Lung (tissue), 12 donors: ENCODE results near the gene SLC8B1. TPM values are rescaled to one million over a fixed set of nuclear protein-coding genes. Genes with fewer than 3 reads are reported as not detected.
A peak's percentile ranks its signal among the peaks of the same experiment; 100 is the strongest.

Source experiments
- ATAC-seq: fragments of 200-7000 bp; cut with Tn5 transposase; one replicate; pipeline ENCODE4 v1.9.1; 2020; ENCODE audit warnings: moderate number of reproducible peaks; ENCODE audit not compliant: insufficient read depth, low FRiP score
- DNase-seq, 3 donors: peaks; one replicate each; pipeline ENCODE4 v3.0.0-alpha.2; 2013 to 2017
- H3K27ac ChIP-seq, 2 donors: one replicate each; pipeline ENCODE4 v1.5.1; 2013; ENCODE audit warnings: mild to moderate bottlenecking in 2 of 2, moderate library complexity in 2 of 2, control low read depth in 1 of 2, inconsistent platforms in 1 of 2, low read depth in 1 of 2, low read length in 1 of 2
- H3K27me3 ChIP-seq, 3 donors: one replicate each; pipeline ENCODE4 v1.5.1; 2013; ENCODE audit warnings: low read length in 2 of 3; ENCODE audit not compliant: control insufficient read depth in 3 of 3, insufficient read depth in 3 of 3
- H3K36me3 ChIP-seq, 4 donors: one replicate each; pipeline ENCODE4 v1.5.1; 2013; ENCODE audit warnings: low read length in 4 of 4, mild to moderate bottlenecking in 1 of 4, moderate library complexity in 1 of 4; ENCODE audit not compliant: control insufficient read depth in 4 of 4, insufficient read depth in 4 of 4
- H3K4me1 ChIP-seq, 5 donors: one replicate each; pipeline ENCODE4 v1.5.1; 2013; ENCODE audit warnings: low read length in 5 of 5, mild to moderate bottlenecking in 2 of 5, moderate library complexity in 1 of 5; ENCODE audit not compliant: control insufficient read depth in 5 of 5, insufficient read depth in 5 of 5
- H3K4me3 ChIP-seq: one replicate; pipeline ENCODE4 v1.5.1; 2013; ENCODE audit warnings: mild to moderate bottlenecking, control low read depth, moderate library complexity
- H3K9ac ChIP-seq, 2 donors: one replicate each; pipeline ENCODE4 v1.5.1; 2013; ENCODE audit warnings: low read length in 2 of 2, control low read depth in 1 of 2; ENCODE audit not compliant: insufficient read depth in 1 of 2
- H3K9me3 ChIP-seq, 4 donors: one replicate each; pipeline ENCODE4 v1.5.1; 2013; ENCODE audit warnings: low read length in 3 of 4, mild to moderate bottlenecking in 1 of 4, moderate library complexity in 1 of 4; ENCODE audit not compliant: control insufficient read depth in 4 of 4, insufficient read depth in 3 of 4
- WGBS, 2 donors: extraction: QIAGEN DNeasy Blood & Tissue Kit; methylation state at CpG; one replicate each; pipeline ENCODE4 v1.1.7; 2013; 5-methylcytosine and 5-hydroxymethylcytosine counted together
- polyA plus RNA-seq, 2 donors: library from polyadenylated mRNA; stranded (reverse); fragments of 200-250 nt; gene quantifications; one replicate each; pipeline ENCODE4 v1.2.1, GENCODE V29; 2013
- total RNA-seq, 2 donors: library from RNA; depleted of rRNA in 1 of 2; stranded (reverse); fragments of >200 nt in 1 of 2; gene quantifications; one replicate each; pipeline ENCODE4 v1.2.1, GENCODE V29; 2014 to 2021
- TF ChIP-seq, protein P1 (sequence below): IDR thresholded peaks from 2 replicates; pipeline ENCODE4 v1.5.1; 2012; ENCODE audit warnings: mild to moderate bottlenecking; ENCODE audit errors: control extremely low read depth, extremely low read depth
- donor health status: control.
- donor health status: control.
- donor health status: Bipolar disorder and iron deficiency.
- donor health status: healthy.
- donor health status: DM: yes; HTN: yes; CAD: no.

The SLC8B1 gene
- total and polyA plus RNA-seq, 4 donors = 21.8 to 44.8 (median 32.1) TPM

DNA sequence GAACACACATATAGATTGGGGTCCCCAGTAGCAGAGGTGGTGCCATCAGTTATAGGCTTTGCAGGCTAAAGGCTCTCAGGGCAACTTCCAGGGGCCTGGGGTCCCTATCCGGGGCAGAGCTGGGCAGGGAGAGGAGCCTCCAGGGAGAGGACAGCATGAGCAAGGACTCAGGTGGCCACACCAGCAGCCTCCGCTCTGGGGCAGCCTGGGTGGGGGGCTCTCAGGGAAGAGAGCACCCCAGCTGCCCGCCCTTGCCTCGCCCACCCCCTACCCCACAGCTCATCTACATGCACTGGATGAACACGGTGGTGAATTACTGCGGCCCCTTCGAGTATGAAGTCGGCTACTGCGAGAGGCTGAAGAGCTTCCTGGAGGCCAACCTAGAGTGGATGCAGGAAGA lies 37.5 kb upstream of the SLC8B1 start:
- ATAC-seq (no peak), DNase-seq (no peak)
- Histone ChIP-seq H3K9me3 (peaks cover 0 to 2% (median 0%) of the 10 kb centered on the region in 4 donors), H3K4me3 (no peak overlapping the region), H3K9ac (no peak overlapping the region), H3K36me3 (peaks cover 13 to 43% (median 16%) of the 10 kb centered on the region in 4 donors), H3K4me1 (no peaks in the 10 kb centered on the region), H3K27me3 (no peaks in the 10 kb centered on the region), H3K27ac (no peak overlapping the region)
- 91 to 99% methylated on average over 9 of the region's 9 CpGs for WGBS, 2 donors
- TF ChIP-seq, protein P1, sequence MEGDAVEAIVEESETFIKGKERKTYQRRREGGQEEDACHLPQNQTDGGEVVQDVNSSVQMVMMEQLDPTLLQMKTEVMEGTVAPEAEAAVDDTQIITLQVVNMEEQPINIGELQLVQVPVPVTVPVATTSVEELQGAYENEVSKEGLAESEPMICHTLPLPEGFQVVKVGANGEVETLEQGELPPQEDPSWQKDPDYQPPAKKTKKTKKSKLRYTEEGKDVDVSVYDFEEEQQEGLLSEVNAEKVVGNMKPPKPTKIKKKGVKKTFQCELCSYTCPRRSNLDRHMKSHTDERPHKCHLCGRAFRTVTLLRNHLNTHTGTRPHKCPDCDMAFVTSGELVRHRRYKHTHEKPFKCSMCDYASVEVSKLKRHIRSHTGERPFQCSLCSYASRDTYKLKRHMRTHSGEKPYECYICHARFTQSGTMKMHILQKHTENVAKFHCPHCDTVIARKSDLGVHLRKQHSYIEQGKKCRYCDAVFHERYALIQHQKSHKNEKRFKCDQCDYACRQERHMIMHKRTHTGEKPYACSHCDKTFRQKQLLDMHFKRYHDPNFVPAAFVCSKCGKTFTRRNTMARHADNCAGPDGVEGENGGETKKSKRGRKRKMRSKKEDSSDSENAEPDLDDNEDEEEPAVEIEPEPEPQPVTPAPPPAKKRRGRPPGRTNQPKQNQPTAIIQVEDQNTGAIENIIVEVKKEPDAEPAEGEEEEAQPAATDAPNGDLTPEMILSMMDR = no peak

DNA sequence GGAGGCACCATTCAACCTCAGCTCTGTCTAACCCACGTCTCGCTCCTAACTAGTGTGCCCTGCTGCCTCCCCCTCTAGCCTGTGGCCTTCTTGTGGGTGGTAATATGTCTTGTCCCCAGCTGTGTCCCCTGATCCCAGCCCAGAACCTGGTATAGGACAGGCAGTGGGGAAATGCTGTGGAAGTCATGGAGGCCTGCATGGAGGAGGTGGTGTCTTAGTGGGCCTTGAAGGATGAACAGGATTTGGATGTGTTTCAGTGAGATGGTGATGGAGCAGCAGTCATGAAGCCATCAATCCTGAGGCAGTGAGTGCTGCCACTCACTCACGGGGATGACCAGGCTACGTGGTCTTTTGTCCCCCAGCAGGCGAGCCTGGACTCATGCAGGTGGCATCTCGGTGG lies 36.9 kb upstream of the SLC8B1 start:
- peaks cover 0 to 2% (median 0%) of the 10 kb centered on the region in 4 donors for H3K9me3 ChIP-seq
- DNase-seq (no peak), ATAC-seq (no peak)
- peaks cover 12 to 40% (median 15%) of the 10 kb centered on the region in 4 donors for H3K36me3 ChIP-seq
- no peaks in the 10 kb centered on the region for H3K4me1 ChIP-seq
- 96 to 100% methylated on average over 6 of the region's 6 CpGs for WGBS, 2 donors
- TF ChIP-seq, protein P1 = no peak
- H3K9ac ChIP-seq = no peak overlapping the region
- H3K27me3 ChIP-seq = no peaks in the 10 kb centered on the region
- H3K4me3 ChIP-seq = no peak overlapping the region
- no peak overlapping the region for H3K27ac ChIP-seq

DNA sequence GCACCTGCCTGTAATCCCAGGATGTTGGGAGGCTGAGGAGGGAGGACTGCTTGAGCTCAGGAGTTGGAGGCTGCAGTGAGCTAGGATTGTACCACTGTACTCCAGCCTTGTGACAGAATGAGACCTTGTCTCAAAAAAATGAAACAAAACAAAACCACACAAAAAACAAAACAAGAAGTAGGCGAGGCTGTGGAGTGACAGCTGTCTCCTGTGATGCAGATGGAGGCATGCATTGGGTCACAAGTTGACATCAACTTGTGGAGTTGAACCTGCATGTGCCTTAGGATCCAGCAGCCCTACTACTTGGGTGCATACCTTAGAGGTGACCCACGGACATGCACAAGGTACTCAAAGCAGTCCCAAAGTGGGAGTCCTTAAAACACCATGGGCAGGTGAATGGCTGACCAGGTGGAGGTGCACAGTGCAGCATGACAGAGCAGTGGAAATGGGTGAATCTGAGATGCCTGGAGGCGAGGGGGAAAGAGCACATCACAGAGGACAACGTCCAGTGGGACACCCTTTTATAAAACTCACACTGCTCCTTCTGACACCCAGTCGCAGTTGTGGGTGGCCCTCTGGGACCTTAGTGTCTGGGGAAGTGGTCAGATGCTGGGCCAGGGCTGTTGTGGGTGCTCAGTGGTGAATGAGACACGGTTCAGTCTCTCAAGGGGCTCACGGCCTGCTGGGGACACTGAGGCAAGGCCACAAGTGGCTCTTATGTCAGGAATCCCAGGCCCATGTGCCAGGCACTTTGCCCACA lies 36.2 kb upstream of the SLC8B1 start:
- 82 to 89% methylated on average over 7 of the region's 7 CpGs for WGBS, 2 donors
- Histone ChIP-seq H3K36me3 (peaks cover 11 to 36% (median 13%) of the 10 kb centered on the region in 4 donors), H3K9me3 (peaks cover 0 to 2% (median 0%) of the 10 kb centered on the region in 4 donors), H3K27me3 (no peaks in the 10 kb centered on the region), H3K4me1 (peaks cover 0 to 2% (median 0%) of the 10 kb centered on the region in 5 donors), H3K4me3 (no peak overlapping the region), H3K9ac (no peak overlapping the region), H3K27ac (no peak overlapping the region)
- ATAC-seq = peak; percentile 16
- TF ChIP-seq, protein P1 = no peak
- DNase-seq = no peak
